ENCODE results near the gene EZH1. TPM values are rescaled to one million over a fixed set of nuclear protein-coding genes. Genes with fewer than 3 reads are reported as not detected.

Gene EZH1
- total RNA-seq, 1 donor from 2014 or later: 12.1 TPM

Other genes starting within 250 kb of the EZH1 start
- 44.4 TPM for gene NAGLU, start 208.8 kb downstream of the EZH1 start, total RNA-seq
- 1.3 TPM for gene HSD17B1, start 192.1 kb downstream of the EZH1 start, total RNA-seq
- 78.8 TPM for gene COASY, start 182.9 kb downstream of the EZH1 start, total RNA-seq
- gene MLX, start 177.9 kb downstream of the EZH1 start, total RNA-seq: 38.7 TPM
- gene PSMC3IP, start 167.3 kb downstream of the EZH1 start, total RNA-seq: 0.65 TPM
- gene RETREG3, start 135.7 kb downstream of the EZH1 start, total RNA-seq: 56.3 TPM
- gene TUBG1, start 135.4 kb downstream of the EZH1 start, total RNA-seq: 26.5 TPM
- 7.6 TPM for gene TUBG2, start 85.8 kb downstream of the EZH1 start, total RNA-seq
- gene PLEKHH3, start 68.0 kb downstream of the EZH1 start, total RNA-seq: 27.6 TPM
- gene CCR10, start 63.2 kb downstream of the EZH1 start, total RNA-seq: 0.13 TPM
- gene CNTNAP1, start 62.5 kb downstream of the EZH1 start, total RNA-seq: 0.93 TPM
- 3.4 TPM for gene RAMP2, start 16.2 kb upstream of the EZH1 start, total RNA-seq
- gene VPS25, start 28.4 kb upstream of the EZH1 start, total RNA-seq: 30.9 TPM
- 0.53 TPM for gene WNK4, start 35.6 kb upstream of the EZH1 start, total RNA-seq
- 62.9 TPM for gene COA3, start 53.7 kb upstream of the EZH1 start, total RNA-seq
- not detected for gene CNTD1, start 53.8 kb upstream of the EZH1 start, total RNA-seq
- 37.6 TPM for gene BECN1, start 79.2 kb upstream of the EZH1 start, total RNA-seq
- gene PSME3, start 88.4 kb upstream of the EZH1 start, total RNA-seq: 40.7 TPM
- 2.6 TPM for gene AOC2, start 99.5 kb upstream of the EZH1 start, total RNA-seq
- 8.6 TPM for gene AOC3, start 106.2 kb upstream of the EZH1 start, total RNA-seq
- gene G6PC1, start 155.8 kb upstream of the EZH1 start, total RNA-seq: 440 TPM
- gene AARSD1, start 219.4 kb upstream of the EZH1 start, total RNA-seq: 17.2 TPM
- 0.25 TPM for gene PTGES3L, start 235.0 kb upstream of the EZH1 start, total RNA-seq
- 5.3 TPM for gene RUNDC1, start 235.5 kb upstream of the EZH1 start, total RNA-seq